Lower leg skin (tissue), 4 donors: Measurements from ENCODE around the gene TBC1D22A. TPM values are rescaled to one million over a fixed set of nuclear protein-coding genes. Genes with fewer than 3 reads are reported as not detected.

Experiments used
- DNase-seq, 2 donors: peaks; one replicate each; pipeline ENCODE4 v3.0.0-alpha.2; 2019; ENCODE audit warnings: low spot score in 2 of 2
- H3K4me3 ChIP-seq: fragments of 200-600 bp; sonication (generic); 2 replicates; pipeline ENCODE4 v1.5.1; 2017; ENCODE audit warnings: mild to moderate bottlenecking, low read depth; ENCODE audit not compliant: poor library complexity, severe bottlenecking
- CTCF ChIP-seq, 3 donors: fragments of 450-650 bp; IDR thresholded peaks; one replicate each; pipeline ENCODE4 v1.5.1; 2016; ENCODE audit warnings: antibody characterized with exemption in 3 of 3, mild to moderate bottlenecking in 3 of 3, moderate library complexity in 2 of 3
- POLR2A ChIP-seq, 2 donors: fragments of 450-650 bp; IDR thresholded peaks; one replicate each; pipeline ENCODE4 v1.6.1; 2016 to 2017; ENCODE audit warnings: antibody characterized with exemption in 2 of 2, mild to moderate bottlenecking in 1 of 2, moderate library complexity in 1 of 2
- WGBS, 2 donors: methylation state at CpG; one replicate each; pipeline ENCODE4 v1.1.5; 2018; 5-methylcytosine and 5-hydroxymethylcytosine counted together
- intact Hi-C: fragments of 100-400 bp; cut with DNase I; formaldehyde crosslinking; loops from one replicate; pipeline ENCODE4 v1.15.0; 2023; ENCODE audit warnings: low total_unique reads
- total RNA-seq, 4 donors: library from RNA; depleted of rRNA; stranded (reverse); fragments of >200 nt; gene quantifications; one replicate each; pipeline ENCODE4 v1.1.0, GENCODE V29; 2016

TBC1D22A gene
- total RNA-seq, 4 donors from 2014 or later: 21.8 to 32.3 (median 31.6) TPM

GRCh38 chr22:47067321-47067890 lies 305.0 kb downstream of the TBC1D22A start:
- 83 to 85% methylated on average over 13 of the region's 13 CpGs for WGBS, 2 donors
- no peak for TF ChIP-seq CTCF (IDR thresholded peaks at IDR 0.05)
- intact Hi-C loops: no loop called here
- H3K4me3 ChIP-seq: no peak overlapping the region
- peak in 1 of 2 donors; percentile 62 for DNase-seq

GRCh38 chr22:47067911-47068625 lies 305.6 kb downstream of the TBC1D22A start:
- intact Hi-C loops: no loop called here
- no peak overlapping the region for H3K4me3 ChIP-seq
- whole genome bisulfite sequencing, 2 donors: 92 to 93% methylated on average over 14 of the region's 14 CpGs
- TF ChIP-seq CTCF (IDR thresholded peaks at IDR 0.05) (no peak), POLR2A (IDR thresholded peaks at IDR 0.05) (no peak)
- DNase-seq: peak in 1 of 2 donors; percentile 83

GRCh38 chr22:47068626-47068996 lies 306.2 kb downstream of the TBC1D22A start:
- 92% methylated on average over 5 of the region's 5 CpGs for WGBS, 2 donors
- no peak for DNase-seq
- intact Hi-C loops: no loop called here
- TF ChIP-seq CTCF (IDR thresholded peaks at IDR 0.05): no peak
- no peak for TF ChIP-seq POLR2A (IDR thresholded peaks at IDR 0.05)
- H3K4me3 ChIP-seq: no peak overlapping the region

- intact Hi-C loops: no loop called here
- H3K4me3 ChIP-seq: no peak overlapping the region
- 92 to 97% methylated on average over 14 of the region's 14 CpGs for WGBS, 2 donors
- peak in 1 of 2 donors; percentile 63 for DNase-seq
- no peak for TF ChIP-seq POLR2A (IDR thresholded peaks at IDR 0.05)
- TF ChIP-seq CTCF (IDR thresholded peaks at IDR 0.05): no peak
Measured at GRCh38 chr22:47069270-47069669, 306.8 kb downstream of the TBC1D22A start.

- WGBS, 2 donors: 66 to 71% methylated on average over 11 of the region's 11 CpGs
- intact Hi-C loops: no loop called here
- H3K4me3 ChIP-seq: no peak overlapping the region
- TF ChIP-seq CTCF (IDR thresholded peaks at IDR 0.05) (no peak), POLR2A (IDR thresholded peaks at IDR 0.05) (no peak)
- peak in 1 of 2 donors; percentile 58 for DNase-seq
Measured at GRCh38 chr22:47071078-47071806, 308.8 kb downstream of the TBC1D22A start.
